GM10847 (cell line): ENCODE measurements around the gene RBM7.

Experiments
- POLR2A ChIP-seq: IDR thresholded peaks from 2 replicates; pipeline ENCODE4 v1.6.1; 2011; ENCODE audit not compliant: insufficient read length; ENCODE audit errors: extremely low read depth

Gene RBM7

GRCh38 chr11:114382509-114382908, 18.0 kb upstream of the RBM7 start:
- TF ChIP-seq POLR2A: no peak

GRCh38 chr11:114384487-114384886, 16.0 kb upstream of the RBM7 start:
- no peak for TF ChIP-seq POLR2A

GRCh38 chr11:114386131-114386530, 14.3 kb upstream of the RBM7 start:
- no peak for TF ChIP-seq POLR2A

GRCh38 chr11:114386545-114386944, 13.9 kb upstream of the RBM7 start:
- TF ChIP-seq POLR2A: no peak

- no peak for TF ChIP-seq POLR2A
These were observed 7.5 kb upstream of the RBM7 start for GRCh38 chr11:114392735-114393667.

- TF ChIP-seq POLR2A: no peak
These were observed 4.7 kb upstream of the RBM7 start for GRCh38 chr11:114395736-114396135.

GRCh38 chr11:114396916-114397315, 3.5 kb upstream of the RBM7 start:
- no peak for TF ChIP-seq POLR2A

- no peak for TF ChIP-seq POLR2A
These were observed 3.0 kb upstream of the RBM7 start for GRCh38 chr11:114397349-114397982.

- TF ChIP-seq POLR2A: no peak
These were observed 2.1 kb upstream of the RBM7 start for GRCh38 chr11:114398303-114398920.

- TF ChIP-seq POLR2A: no peak
These were observed 813 bp upstream of the RBM7 start for GRCh38 chr11:114399490-114400215.

- TF ChIP-seq POLR2A: no peak
These were observed 403 bp downstream of the RBM7 start for GRCh38 chr11:114400915-114401223.

GRCh38 chr11:114401311-114401710, 845 bp downstream of the RBM7 start:
- no peak for TF ChIP-seq POLR2A

- TF ChIP-seq POLR2A: no peak
These were observed 12.5 kb downstream of the RBM7 start for GRCh38 chr11:114412946-114413345.

GRCh38 chr11:114413958-114414357, 13.5 kb downstream of the RBM7 start:
- TF ChIP-seq POLR2A: no peak

GRCh38 chr11:114416441-114416961, 16.0 kb downstream of the RBM7 start:
- no peak for TF ChIP-seq POLR2A

GRCh38 chr11:114426280-114426679, 25.8 kb downstream of the RBM7 start:
- TF ChIP-seq POLR2A: no peak

- no peak for TF ChIP-seq POLR2A
These were observed 29.8 kb downstream of the RBM7 start for GRCh38 chr11:114430290-114430689.
